ENCODE data around the gene GADD45GIP1.

DNA sequence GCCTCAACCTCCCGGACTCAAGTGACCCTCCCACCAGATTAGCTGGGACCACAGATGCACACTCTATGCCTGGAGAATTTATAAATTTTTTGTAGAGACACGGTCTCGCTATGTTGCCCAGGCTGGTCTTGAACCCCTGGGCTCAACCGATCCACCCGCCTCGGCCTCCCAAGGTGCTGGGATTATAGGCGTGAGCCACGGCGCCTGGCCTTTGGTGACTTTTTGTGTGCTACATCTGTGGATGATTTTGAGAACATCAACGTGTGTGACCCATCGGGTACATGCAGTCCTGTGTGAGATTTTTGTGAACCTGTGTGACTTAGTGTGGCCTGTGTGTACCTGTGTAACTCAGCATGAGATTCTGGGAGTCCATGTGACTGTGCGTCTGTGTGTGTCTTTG lies 29.7 kb upstream of the GADD45GIP1 start:
- TF ChIP-seq, protein P1, sequence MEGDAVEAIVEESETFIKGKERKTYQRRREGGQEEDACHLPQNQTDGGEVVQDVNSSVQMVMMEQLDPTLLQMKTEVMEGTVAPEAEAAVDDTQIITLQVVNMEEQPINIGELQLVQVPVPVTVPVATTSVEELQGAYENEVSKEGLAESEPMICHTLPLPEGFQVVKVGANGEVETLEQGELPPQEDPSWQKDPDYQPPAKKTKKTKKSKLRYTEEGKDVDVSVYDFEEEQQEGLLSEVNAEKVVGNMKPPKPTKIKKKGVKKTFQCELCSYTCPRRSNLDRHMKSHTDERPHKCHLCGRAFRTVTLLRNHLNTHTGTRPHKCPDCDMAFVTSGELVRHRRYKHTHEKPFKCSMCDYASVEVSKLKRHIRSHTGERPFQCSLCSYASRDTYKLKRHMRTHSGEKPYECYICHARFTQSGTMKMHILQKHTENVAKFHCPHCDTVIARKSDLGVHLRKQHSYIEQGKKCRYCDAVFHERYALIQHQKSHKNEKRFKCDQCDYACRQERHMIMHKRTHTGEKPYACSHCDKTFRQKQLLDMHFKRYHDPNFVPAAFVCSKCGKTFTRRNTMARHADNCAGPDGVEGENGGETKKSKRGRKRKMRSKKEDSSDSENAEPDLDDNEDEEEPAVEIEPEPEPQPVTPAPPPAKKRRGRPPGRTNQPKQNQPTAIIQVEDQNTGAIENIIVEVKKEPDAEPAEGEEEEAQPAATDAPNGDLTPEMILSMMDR (IDR thresholded peaks at IDR 0.05; ENCODE audit: low read depth, low read length, poor library complexity, severe bottlenecking) = no peak
- no peak for TF ChIP-seq EZH2phosphoT487 (IDR thresholded peaks at IDR 0.05; ENCODE audit: borderline replicate concordance, low read length)
